ENCODE data around the gene HELZ2.

DNA sequence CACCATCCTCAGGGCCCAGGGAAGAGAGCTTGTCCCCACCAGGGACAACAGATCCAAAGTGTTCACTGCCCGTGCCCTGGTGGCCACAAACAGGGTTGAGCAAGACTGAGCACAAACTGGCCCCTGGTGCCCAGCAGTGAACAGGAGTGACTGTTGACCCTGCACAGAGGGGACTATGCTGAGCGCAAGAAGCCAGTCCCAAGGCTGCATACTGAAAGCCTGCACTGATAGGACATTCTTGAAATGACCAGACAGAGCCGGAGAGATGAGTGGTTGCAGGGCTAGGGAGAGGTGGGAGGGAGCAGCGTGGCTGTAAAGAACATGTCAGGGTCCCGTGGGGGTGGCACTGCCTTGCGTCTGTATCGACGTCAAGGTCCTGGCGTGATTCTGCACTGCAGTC is 23.0 kb downstream of the HELZ2 start:
- TF ChIP-seq, protein P1, sequence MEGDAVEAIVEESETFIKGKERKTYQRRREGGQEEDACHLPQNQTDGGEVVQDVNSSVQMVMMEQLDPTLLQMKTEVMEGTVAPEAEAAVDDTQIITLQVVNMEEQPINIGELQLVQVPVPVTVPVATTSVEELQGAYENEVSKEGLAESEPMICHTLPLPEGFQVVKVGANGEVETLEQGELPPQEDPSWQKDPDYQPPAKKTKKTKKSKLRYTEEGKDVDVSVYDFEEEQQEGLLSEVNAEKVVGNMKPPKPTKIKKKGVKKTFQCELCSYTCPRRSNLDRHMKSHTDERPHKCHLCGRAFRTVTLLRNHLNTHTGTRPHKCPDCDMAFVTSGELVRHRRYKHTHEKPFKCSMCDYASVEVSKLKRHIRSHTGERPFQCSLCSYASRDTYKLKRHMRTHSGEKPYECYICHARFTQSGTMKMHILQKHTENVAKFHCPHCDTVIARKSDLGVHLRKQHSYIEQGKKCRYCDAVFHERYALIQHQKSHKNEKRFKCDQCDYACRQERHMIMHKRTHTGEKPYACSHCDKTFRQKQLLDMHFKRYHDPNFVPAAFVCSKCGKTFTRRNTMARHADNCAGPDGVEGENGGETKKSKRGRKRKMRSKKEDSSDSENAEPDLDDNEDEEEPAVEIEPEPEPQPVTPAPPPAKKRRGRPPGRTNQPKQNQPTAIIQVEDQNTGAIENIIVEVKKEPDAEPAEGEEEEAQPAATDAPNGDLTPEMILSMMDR (conservative IDR thresholded peaks at IDR 0.05; ENCODE audit: low read depth in 2 of 2), result no peak
- TF ChIP-seq REST (IDR thresholded peaks at IDR 0.05; ENCODE audit: unreplicated experiment) (no peak), ZNF331 (CRISPR knock-in tag; IDR thresholded peaks at IDR 0.05; ENCODE audit: low read depth) (no peak), POLR2AphosphoS5 (IDR thresholded peaks at IDR 0.05; ENCODE audit: low read depth) (no peak), NANOG (IDR thresholded peaks at IDR 0.05; ENCODE audit: borderline replicate concordance) (no peak), EZH2 (IDR thresholded peaks at IDR 0.05; ENCODE audit: low read depth, unreplicated experiment) (no peak), EZH2phosphoT487 (IDR thresholded peaks at IDR 0.05; ENCODE audit: unreplicated experiment) (no peak), JUNB (IDR thresholded peaks at IDR 0.05; ENCODE audit: unreplicated experiment) (no peak), CREB1 (CRISPR knock-in tag; IDR thresholded peaks at IDR 0.05; ENCODE audit: low read depth) (no peak), STAT1 (IDR thresholded peaks at IDR 0.05; ENCODE audit: unreplicated experiment) (no peak), ZNF114 (CRISPR knock-in tag; IDR thresholded peaks at IDR 0.05) (no peak), ZNF462 (CRISPR knock-in tag; IDR thresholded peaks at IDR 0.05) (no peak)
- TF ChIP-seq, protein P2, sequence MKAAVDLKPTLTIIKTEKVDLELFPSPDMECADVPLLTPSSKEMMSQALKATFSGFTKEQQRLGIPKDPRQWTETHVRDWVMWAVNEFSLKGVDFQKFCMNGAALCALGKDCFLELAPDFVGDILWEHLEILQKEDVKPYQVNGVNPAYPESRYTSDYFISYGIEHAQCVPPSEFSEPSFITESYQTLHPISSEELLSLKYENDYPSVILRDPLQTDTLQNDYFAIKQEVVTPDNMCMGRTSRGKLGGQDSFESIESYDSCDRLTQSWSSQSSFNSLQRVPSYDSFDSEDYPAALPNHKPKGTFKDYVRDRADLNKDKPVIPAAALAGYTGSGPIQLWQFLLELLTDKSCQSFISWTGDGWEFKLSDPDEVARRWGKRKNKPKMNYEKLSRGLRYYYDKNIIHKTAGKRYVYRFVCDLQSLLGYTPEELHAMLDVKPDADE (IDR thresholded peaks at IDR 0.05), result no peak
